Measurements from ENCODE around the gene TCF7L1. TPM values are rescaled to one million over a fixed set of nuclear protein-coding genes. Genes with fewer than 3 reads are reported as not detected.
"Not testable (repeated sequence)": the region's sequence is repeated elsewhere in the genome, so short reads cannot be mapped to it uniquely, and the experiment has no call there.

TCF7L1 gene
- total and polyA plus RNA-seq, 12 donors = 4.5 to 10.9 (median 6.3) TPM

- no peaks in the 10 kb centered on the region for H3K9me3 ChIP-seq
- ATAC-seq (no peak), DNase-seq (no peak)
- TF ChIP-seq CTCF (IDR thresholded peaks at IDR 0.05) = no peak
- H3K4me3 ChIP-seq = peak overlapping the region in 1 of 10 donors; percentile 27
- 73 to 76% methylated on average over 19 of the region's 19 CpGs for WGBS, 2 donors
- no peaks in the 10 kb centered on the region for H3K27me3 ChIP-seq
- peaks cover 4 to 42% (median 24%) of the 10 kb centered on the region in 9 donors for H3K4me1 ChIP-seq
- H3K27ac ChIP-seq = peak overlapping the region in 3 of 10 donors; percentile 8 to 42 (median 37)
- intact Hi-C loops (cut with DNase I) = loop anchor here in 1 of 10 donors (10.0 kb wide), 1 partner anchor 385 kb away; no protein-coding TSS in a partner anchor
- H3K36me3 ChIP-seq = peaks cover 0 to 69% (median 9%) of the 10 kb centered on the region in 9 donors
Observed at GRCh38 chr2:85309699-85310321, 176.6 kb downstream of the TCF7L1 start.

GRCh38 chr2:85310330-85310729 lies 177.1 kb downstream of the TCF7L1 start:
- intact Hi-C loops (cut with DNase I) = no loop called here
- no peak for TF ChIP-seq CTCF (IDR thresholded peaks at IDR 0.05)
- H3K27ac ChIP-seq = peak overlapping the region in 2 of 10 donors; percentile 37 to 42
- no peaks in the 10 kb centered on the region for H3K9me3 ChIP-seq
- DNase-seq = no peak
- peaks cover 4 to 42% (median 25%) of the 10 kb centered on the region in 9 donors for H3K4me1 ChIP-seq
- no peak for ATAC-seq
- H3K27me3 ChIP-seq = no peaks in the 10 kb centered on the region
- peaks cover 0 to 69% (median 9%) of the 10 kb centered on the region in 9 donors for H3K36me3 ChIP-seq
- WGBS, 2 donors = 81 to 85% methylated on average over 3 of the region's 3 CpGs
- H3K4me3 ChIP-seq = no peak overlapping the region

GRCh38 chr2:85312404-85312803 lies 179.2 kb downstream of the TCF7L1 start:
- WGBS, 2 donors = 88 to 90% methylated on average over 7 of the region's 7 CpGs
- no peaks in the 10 kb centered on the region for H3K27me3 ChIP-seq
- no peaks in the 10 kb centered on the region for H3K9me3 ChIP-seq
- H3K36me3 ChIP-seq = peaks cover 0 to 68% (median 4%) of the 10 kb centered on the region in 9 donors
- intact Hi-C loops (cut with DNase I) = no loop called here
- ATAC-seq = no peak
- H3K27ac ChIP-seq = no peak overlapping the region
- TF ChIP-seq CTCF (IDR thresholded peaks at IDR 0.05) = no peak
- DNase-seq = no peak
- H3K4me3 ChIP-seq = no peak overlapping the region
- peaks cover 4 to 38% (median 25%) of the 10 kb centered on the region in 9 donors for H3K4me1 ChIP-seq

- TF ChIP-seq CTCF (IDR thresholded peaks at IDR 0.05) = no peak
- H3K36me3 ChIP-seq = peaks cover 0 to 83% (median 9%) of the 10 kb centered on the region in 9 donors
- H3K4me3 ChIP-seq = no peak overlapping the region
- ATAC-seq = peak in 7 of 8 donors; percentile 12 to 60 (median 18)
- DNase-seq = no peak
- no peaks in the 10 kb centered on the region for H3K9me3 ChIP-seq
- peaks cover 0 to 28% (median 13%) of the 10 kb centered on the region in 9 donors for H3K4me1 ChIP-seq
- WGBS, 2 donors = 79 to 90% methylated on average over 10 of the region's 10 CpGs
- intact Hi-C loops (cut with DNase I) = loop anchor here in 2 of 10 donors (2.0 kb wide), 1 partner anchor 28 kb away; no protein-coding TSS in a partner anchor
- no peaks in the 10 kb centered on the region for H3K27me3 ChIP-seq
- H3K27ac ChIP-seq = peak overlapping the region in 1 of 10 donors; percentile 36
Observed at GRCh38 chr2:85314884-85315242, 181.7 kb downstream of the TCF7L1 start.

GRCh38 chr2:85315921-85316320 lies 182.7 kb downstream of the TCF7L1 start:
- Histone ChIP-seq H3K36me3 (peaks cover 0 to 83% (median 18%) of the 10 kb centered on the region in 9 donors), H3K4me1 (peaks cover 0 to 34% (median 13%) of the 10 kb centered on the region in 9 donors)
- WGBS, 2 donors = 67 to 81% methylated on average over 3 to 4 of the region's 5 CpGs
- intact Hi-C loops (cut with DNase I) = loop anchor here in 3 of 10 donors (2.0 kb wide), 1 partner anchor 27 kb away; no protein-coding TSS in a partner anchor
- not testable (repeated sequence) for H3K27ac ChIP-seq, H3K27me3 ChIP-seq, H3K4me3 ChIP-seq, ATAC-seq, DNase-seq, H3K9me3 ChIP-seq
